B cell (primary cell): ENCODE data around the gene CCDC187.

ENCODE experiments used
- CTCF ChIP-seq: fragments of 200-600 bp; IDR thresholded peaks from one replicate; pipeline ENCODE4 v1.8.0; 2022; ENCODE audit warnings: antibody characterized with exemption, mild to moderate bottlenecking
- EZH2 ChIP-seq: IDR thresholded peaks from 2 replicates; pipeline ENCODE4 v1.6.1; 2012; ENCODE audit warnings: borderline replicate concordance, low read depth, mild to moderate bottlenecking, moderate library complexity, low read length; ENCODE audit not compliant: insufficient read depth, poor library complexity, severe bottlenecking

GRCh38 chr9:136230365-136230764 is 73.5 kb downstream of the CCDC187 start:
- TF ChIP-seq CTCF: no peak
- no peak for TF ChIP-seq EZH2
